Measurements from ENCODE around the gene CAMK2G.

The CAMK2G gene

DNA sequence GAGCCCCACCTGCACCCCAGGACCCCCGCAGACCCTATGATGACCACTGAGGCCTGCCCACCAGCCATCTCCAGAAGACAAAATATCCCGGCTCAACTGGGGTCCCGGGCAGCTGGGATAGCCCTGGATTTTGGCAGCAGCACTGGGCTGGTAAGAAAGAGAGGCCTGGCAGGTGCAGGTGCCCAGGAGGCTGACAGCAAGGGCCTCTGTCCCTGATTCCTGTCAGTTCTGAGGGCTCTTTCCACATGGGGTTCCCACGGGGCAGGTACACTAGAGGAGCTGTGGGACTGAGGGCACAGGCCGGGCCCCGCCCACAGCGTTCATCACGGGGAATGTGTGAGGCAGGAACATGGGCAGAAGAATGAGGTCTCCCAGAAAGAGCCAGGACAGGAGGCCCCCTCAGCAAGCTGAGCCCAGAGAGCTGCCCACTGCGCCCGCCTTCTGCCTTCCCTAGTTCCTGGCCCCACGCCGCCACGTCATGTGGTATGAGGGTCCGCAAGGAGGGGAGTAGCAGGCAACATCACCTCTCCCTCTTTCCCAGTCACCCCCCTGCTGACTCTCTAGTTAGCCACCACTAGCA, 50.1 kb downstream of the CAMK2G start:
- TF ChIP-seq SIN3A (IDR thresholded peaks at IDR 0.05; ENCODE audit: borderline replicate concordance, insufficient read depth, low read length) = no peak
- no peak for TF ChIP-seq POLR2AphosphoS5 (IDR thresholded peaks at IDR 0.05; ENCODE audit: low read depth, low read length)
- no peak for TF ChIP-seq FOXP2 (optimal IDR thresholded peaks at IDR 0.05; ENCODE audit: borderline replicate concordance, extremely low read depth, extremely low read length, insufficient read depth)
- TF ChIP-seq, protein P1, sequence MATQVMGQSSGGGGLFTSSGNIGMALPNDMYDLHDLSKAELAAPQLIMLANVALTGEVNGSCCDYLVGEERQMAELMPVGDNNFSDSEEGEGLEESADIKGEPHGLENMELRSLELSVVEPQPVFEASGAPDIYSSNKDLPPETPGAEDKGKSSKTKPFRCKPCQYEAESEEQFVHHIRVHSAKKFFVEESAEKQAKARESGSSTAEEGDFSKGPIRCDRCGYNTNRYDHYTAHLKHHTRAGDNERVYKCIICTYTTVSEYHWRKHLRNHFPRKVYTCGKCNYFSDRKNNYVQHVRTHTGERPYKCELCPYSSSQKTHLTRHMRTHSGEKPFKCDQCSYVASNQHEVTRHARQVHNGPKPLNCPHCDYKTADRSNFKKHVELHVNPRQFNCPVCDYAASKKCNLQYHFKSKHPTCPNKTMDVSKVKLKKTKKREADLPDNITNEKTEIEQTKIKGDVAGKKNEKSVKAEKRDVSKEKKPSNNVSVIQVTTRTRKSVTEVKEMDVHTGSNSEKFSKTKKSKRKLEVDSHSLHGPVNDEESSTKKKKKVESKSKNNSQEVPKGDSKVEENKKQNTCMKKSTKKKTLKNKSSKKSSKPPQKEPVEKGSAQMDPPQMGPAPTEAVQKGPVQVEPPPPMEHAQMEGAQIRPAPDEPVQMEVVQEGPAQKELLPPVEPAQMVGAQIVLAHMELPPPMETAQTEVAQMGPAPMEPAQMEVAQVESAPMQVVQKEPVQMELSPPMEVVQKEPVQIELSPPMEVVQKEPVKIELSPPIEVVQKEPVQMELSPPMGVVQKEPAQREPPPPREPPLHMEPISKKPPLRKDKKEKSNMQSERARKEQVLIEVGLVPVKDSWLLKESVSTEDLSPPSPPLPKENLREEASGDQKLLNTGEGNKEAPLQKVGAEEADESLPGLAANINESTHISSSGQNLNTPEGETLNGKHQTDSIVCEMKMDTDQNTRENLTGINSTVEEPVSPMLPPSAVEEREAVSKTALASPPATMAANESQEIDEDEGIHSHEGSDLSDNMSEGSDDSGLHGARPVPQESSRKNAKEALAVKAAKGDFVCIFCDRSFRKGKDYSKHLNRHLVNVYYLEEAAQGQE (IDR thresholded peaks at IDR 0.05; ENCODE audit: insufficient read depth in 1 of 2, low read depth in 2 of 2, low read length in 2 of 2) = no peak
- TF ChIP-seq TAF1 (IDR thresholded peaks at IDR 0.05; ENCODE audit: borderline replicate concordance, insufficient read depth, low read length) = no peak

DNA sequence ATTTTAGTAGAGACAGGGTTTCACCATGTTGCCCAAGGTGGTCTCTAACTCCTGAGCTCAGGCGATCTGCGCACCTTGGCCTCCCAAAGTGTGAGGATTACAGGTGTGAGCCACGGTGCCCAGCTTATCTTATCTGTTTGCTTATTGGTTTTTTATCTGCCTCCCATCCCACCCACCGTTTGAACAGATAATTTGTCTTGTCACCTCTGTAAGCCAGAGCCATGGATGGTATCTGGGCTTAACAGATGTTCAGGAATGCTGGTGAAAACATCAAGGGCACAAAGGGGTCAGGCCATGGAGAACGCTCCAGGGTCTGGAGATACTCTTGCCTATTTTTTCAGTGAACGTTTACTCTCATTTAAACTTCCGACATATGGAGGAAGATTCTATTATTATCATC, 51.0 kb downstream of the CAMK2G start:
- TF ChIP-seq FOXP2 (optimal IDR thresholded peaks at IDR 0.05; ENCODE audit: borderline replicate concordance, extremely low read depth, extremely low read length, insufficient read depth) (no peak), TAF1 (IDR thresholded peaks at IDR 0.05; ENCODE audit: borderline replicate concordance, insufficient read depth, low read length) (no peak), SIN3A (IDR thresholded peaks at IDR 0.05; ENCODE audit: borderline replicate concordance, insufficient read depth, low read length) (no peak), POLR2AphosphoS5 (IDR thresholded peaks at IDR 0.05; ENCODE audit: low read depth, low read length) (no peak)
- TF ChIP-seq, protein P1 (IDR thresholded peaks at IDR 0.05; ENCODE audit: insufficient read depth in 1 of 2, low read depth in 2 of 2, low read length in 2 of 2) = no peak

DNA sequence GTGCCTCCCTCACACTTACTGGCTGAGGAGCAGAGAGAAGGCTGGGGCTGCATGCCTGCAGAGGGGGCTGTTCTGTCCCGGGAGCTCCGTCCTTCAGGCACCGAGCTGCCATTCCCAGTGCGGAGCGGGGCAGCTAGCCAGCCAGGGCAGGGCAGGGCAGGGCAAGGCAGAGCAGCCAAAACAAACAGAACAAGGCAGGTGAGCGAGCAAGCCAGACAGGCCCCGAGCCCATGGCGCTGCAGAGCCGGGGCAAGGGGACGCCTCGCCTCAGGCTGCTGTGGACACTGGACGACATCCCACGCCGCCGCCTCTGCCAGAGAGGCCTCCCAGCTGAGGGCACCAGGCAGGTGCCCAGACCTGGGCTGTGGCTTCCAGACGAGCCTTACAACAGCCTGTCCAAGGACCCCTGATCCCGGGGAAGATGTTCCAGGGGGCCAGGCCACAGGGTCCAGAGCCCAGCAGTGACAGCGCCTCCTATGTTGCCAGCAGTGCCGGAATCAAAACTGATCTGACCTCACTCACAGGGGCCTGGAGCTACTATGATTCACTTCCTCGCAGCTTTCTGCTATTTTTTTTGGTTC, 54.8 kb downstream of the CAMK2G start:
- TF ChIP-seq, protein P1 (IDR thresholded peaks at IDR 0.05; ENCODE audit: insufficient read depth in 1 of 2, low read depth in 2 of 2, low read length in 2 of 2) = no peak
- no peak for TF ChIP-seq TAF1 (IDR thresholded peaks at IDR 0.05; ENCODE audit: borderline replicate concordance, insufficient read depth, low read length)
- no peak for TF ChIP-seq FOXP2 (optimal IDR thresholded peaks at IDR 0.05; ENCODE audit: borderline replicate concordance, extremely low read depth, extremely low read length, insufficient read depth)
- no peak for TF ChIP-seq POLR2AphosphoS5 (IDR thresholded peaks at IDR 0.05; ENCODE audit: low read depth, low read length)
- TF ChIP-seq SIN3A (IDR thresholded peaks at IDR 0.05; ENCODE audit: borderline replicate concordance, insufficient read depth, low read length) = no peak

DNA sequence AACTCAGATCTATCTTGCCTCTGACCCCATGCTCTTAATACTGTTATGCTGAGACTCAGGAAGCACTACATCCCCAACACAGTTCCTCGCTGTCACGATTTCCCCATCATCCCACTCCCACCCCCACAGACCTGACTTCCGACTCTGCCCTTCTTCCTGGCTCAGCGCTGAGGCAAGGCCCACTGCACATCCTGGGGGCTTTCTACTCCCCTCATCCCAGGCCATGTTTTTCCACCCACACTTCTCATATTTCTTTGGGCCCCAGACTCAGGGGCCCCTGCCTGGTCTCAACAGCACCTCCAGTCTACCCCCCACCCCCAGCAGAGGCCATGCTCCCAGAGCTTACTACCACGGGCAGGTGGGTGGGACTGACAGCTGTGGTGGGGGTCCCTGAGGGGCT, 55.3 kb downstream of the CAMK2G start:
- no peak for TF ChIP-seq FOXP2 (optimal IDR thresholded peaks at IDR 0.05; ENCODE audit: borderline replicate concordance, extremely low read depth, extremely low read length, insufficient read depth)
- no peak for TF ChIP-seq SIN3A (IDR thresholded peaks at IDR 0.05; ENCODE audit: borderline replicate concordance, insufficient read depth, low read length)
- no peak for TF ChIP-seq POLR2AphosphoS5 (IDR thresholded peaks at IDR 0.05; ENCODE audit: low read depth, low read length)
- no peak for TF ChIP-seq TAF1 (IDR thresholded peaks at IDR 0.05; ENCODE audit: borderline replicate concordance, insufficient read depth, low read length)
- TF ChIP-seq, protein P1 (IDR thresholded peaks at IDR 0.05; ENCODE audit: insufficient read depth in 1 of 2, low read depth in 2 of 2, low read length in 2 of 2) = no peak
